Stimulated activated CD4-positive, alpha-beta T cell treated with anti-CD3 and anti-CD28 coated beads, Interleukin-1b, Interleukin-23, amount 100 ng/mL, for 24 hours (primary cell): ENCODE data around the gene TBX20.

Experiments
- DNase-seq, 4 experiments: peaks; one replicate each; pipeline ENCODE4 v3.0.0-alpha.2; 2020; ENCODE audit warnings: low read depth in 4 of 4, low spot score in 1 of 4

TBX20 gene

GRCh38 chr7:35253710-35254495 lies at the start of gene TBX20:
TSS of gene TBX20 (minus strand) at chr7:35254100. CDS start at chr7:35253620, 480 bp downstream.
- peak in 1 of 4 experiments; percentile 30 for DNase-seq

- DNase-seq: no peak
Observed at GRCh38 chr7:35289376-35289775, 35.5 kb upstream of the TBX20 start.

- DNase-seq: no peak
Observed at GRCh38 chr7:35286986-35287385, 33.1 kb upstream of the TBX20 start.

GRCh38 chr7:35286422-35286821 lies 32.5 kb upstream of the TBX20 start:
- no peak for DNase-seq

DNA sequence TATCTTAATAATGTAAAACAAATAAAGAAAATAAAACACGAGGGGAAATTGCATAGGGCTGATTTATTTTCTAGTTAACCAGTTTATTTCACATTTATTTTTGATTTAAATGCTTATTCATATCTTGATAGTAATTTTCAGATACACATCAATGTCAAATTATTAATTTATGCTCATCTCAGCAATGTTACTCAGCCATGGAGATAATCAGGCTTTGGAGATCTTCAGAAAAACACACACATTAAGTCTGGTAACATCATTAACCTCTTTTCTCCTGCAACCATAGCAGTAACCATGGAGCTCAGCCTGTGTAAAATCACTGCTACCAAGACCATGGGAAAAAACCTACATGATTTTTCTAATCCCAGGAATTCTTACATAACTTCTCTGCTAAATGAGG lies 31.9 kb upstream of the TBX20 start:
- no peak for DNase-seq

GRCh38 chr7:35280902-35281301 lies 27.0 kb upstream of the TBX20 start:
- DNase-seq: no peak

DNA sequence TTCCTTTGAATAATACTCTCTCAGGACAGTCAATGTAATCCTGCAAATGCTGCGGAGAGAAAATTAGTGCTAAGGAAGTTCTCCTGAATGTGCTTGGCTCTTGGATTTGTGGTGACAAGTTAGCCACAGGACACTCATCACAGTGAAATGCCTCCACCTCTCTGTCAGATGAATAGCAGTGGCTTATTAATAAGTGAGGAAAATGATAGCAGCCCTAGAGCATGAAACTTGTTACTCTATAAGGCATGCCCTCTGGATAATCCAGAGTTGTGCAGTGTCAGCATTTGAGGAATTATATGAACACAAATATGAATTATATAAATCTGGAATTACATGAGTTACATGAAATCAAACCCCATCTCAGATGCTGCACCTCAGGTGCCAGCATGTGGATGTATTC lies 23.5 kb upstream of the TBX20 start:
- no peak for DNase-seq

GRCh38 chr7:35272246-35272645 lies 18.3 kb upstream of the TBX20 start:
- DNase-seq: no peak

DNA sequence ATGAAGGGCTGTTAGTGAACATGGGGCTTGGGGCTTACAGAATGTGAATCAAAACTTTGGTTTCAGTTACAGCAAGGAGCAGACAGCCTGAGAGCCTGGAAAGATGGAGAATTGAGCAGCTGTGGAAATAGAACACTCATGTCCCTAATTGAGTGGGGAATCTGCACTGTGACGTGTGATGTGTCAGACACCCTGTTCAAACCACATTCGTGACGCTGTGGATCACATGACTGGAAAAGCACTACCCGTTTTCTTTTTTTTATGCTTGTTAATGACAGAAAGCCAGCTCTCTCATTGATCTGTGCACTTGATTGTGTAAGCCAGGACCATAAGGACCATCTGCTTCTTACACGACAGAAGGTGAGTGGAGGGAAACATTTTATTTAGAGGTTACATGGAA lies 15.1 kb upstream of the TBX20 start:
- DNase-seq: no peak

DNA sequence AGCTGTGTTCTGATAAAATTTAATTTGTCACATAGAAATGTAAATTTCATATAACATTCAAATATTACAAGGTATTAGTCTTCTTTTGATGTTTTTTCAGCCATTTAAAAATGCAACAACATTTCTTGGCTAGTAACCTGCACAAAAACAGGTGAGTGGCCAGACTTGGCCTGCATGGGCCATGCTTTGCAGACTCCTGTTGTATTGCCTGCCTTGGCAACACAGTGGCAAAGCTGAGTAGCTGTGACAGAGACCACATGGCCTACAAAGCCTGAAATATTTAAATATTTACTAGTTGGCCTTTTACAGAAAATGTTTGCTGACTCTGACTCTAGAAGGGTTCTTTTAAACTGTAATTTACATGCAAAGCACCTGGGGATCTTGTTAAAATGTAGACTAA lies 13.5 kb upstream of the TBX20 start:
- DNase-seq: no peak

DNA sequence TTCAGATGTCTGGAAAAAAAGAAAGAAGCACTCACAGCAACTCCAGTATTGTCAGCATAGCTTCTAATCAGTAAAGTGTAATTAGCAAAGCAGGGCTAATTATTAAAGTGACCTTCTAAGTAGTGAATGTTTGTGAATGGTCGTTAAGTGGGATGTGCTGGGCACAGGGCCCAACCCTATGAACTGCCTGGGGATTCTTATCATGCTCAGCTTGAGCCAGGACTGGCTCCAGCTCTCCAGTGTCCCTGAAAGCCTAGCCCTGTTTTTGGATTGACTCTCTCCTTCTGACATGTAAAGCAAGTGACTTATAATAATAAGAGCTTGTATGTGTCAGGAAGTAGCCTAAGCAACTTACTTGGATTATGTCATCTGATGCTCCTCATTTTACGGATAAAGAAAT lies 9.5 kb upstream of the TBX20 start:
- no peak for DNase-seq

DNA sequence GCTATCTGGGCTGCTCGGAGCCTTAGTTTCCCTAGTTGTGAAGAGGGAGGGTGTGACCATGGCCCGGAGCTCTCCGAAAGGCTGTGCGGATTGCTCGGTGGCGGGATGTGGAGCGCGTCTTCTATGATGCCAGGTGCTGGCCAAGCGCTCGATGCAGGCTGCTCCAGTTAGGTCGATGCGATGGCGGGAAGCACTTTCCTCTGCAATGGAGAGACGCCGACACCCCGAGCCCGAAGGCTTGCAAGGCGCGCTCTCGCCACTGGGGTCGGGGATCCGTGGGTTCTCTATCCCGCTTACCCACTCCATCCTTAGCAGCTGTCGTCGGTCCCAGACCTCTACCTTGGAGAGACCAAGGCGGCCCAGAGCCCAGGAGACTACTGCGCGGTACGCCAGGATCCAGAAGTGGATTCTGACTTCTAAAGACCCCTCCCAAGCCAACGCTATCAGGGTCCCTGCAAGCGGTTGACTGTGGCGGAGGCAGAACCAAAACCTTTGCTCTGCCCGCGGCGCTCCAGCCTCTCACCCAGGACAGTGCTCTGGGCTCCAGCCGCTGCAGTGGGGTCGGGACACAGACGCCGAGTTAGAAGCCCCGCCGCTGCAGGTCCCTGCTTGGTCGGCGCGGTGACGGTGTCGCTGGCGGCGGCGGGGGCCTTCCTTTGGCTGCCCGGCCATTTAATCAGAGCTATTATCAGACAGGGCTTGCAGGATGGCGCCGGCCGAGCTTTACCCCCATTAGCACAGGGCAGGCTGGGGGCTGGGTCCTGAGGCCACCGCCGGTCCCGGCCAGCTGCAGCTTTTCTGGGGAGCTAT lies 7.8 kb upstream of the TBX20 start:
- DNase-seq: no peak

DNA sequence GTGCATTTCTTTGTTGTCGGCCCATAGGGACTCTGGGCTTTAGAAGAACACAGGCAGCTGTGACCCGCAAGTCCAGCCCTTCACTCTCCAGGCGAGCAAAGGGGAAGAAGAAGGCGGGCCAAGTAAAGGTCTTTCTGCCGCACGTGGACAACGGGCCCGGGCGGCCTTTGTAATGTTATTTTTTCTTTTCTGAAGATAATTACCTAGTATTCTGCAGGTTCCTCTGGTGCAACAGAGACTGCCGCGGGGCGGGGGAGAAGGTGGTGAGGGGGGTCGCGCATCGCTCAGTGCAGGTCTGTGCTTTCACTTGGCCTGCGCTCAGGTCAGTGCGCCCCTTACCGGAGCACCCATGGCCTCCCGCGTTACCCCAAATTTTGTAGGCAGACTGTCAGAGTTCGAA lies 7.1 kb upstream of the TBX20 start:
- DNase-seq: no peak

DNA sequence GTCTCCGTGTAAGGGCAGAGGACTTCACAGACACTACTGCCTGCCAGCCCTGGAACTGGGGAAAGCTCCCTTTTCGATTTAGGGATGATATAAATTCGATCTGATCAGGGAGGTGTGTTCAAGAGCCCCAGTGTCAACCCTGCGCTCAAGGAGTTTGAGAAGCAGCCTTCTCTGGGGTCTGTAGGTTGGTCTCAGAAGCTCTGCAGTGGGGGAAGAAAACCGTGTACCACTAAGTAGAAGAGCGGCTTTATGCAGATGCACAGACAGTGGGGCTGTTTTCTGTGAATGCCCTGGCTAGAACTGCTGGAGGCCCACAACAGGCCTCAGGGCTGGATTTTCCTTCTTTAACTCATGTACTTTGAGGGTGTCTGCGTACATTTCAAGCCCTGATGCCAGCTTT lies 6.3 kb upstream of the TBX20 start:
- no peak for DNase-seq

DNA sequence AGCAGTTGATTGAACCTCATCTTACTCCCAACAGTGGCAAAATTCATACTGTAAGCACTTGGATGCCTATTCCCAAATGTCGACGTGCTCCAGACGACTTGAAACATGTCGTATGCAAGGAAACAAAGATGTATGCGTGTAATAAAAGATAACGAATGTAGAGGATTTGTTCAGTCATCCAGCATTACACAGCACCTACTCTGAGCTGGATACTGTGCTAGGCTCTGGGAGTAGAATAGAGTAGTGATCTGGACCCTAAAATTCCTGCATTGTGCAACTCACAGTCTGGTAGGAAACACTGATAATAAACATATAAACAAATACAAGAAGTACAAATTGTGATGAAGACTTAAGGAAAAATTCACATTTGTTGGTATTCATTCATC lies 5.6 kb upstream of the TBX20 start:
- no peak for DNase-seq

GRCh38 chr7:35258868-35259522 lies 5.1 kb upstream of the TBX20 start:
- no peak for DNase-seq

DNA sequence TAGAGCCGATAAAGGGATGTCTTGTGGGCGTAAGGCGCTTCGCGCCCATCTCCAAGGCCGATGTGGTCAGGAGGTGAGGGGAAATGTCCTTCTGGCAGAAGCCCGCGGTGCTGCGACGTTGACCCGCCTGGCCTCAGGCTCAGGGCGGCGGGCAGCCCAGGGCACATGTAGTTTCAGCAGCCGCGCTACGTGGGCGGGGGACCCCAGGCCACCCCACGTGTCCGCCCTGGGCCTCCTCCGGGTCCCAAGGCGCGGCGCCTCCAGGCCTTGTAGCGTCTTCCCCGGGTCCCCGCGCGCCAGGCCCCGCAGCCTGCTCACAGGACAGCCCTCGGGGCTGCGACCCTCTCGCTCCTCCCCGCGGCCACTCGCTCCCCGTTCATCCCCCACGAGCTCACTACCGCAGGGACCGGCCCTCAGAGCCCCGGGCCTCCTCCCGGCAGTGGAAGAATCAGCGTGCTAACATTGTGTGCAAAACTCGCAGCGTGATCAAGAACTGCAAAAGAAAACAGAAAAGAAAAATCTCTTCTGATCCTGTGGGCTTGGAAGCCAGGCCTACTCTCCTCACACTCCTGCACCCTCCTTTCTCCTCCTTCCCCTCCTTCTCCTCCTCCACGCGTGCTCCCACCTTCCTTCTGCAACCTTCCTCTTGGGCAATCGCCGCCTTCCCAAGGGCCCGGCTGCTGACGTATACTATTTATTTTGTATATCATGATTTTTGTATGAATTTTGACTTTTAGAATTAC lies 4.4 kb upstream of the TBX20 start:
- no peak for DNase-seq

- no peak for DNase-seq
Observed at GRCh38 chr7:35257251-35258124, 3.6 kb upstream of the TBX20 start.

DNA sequence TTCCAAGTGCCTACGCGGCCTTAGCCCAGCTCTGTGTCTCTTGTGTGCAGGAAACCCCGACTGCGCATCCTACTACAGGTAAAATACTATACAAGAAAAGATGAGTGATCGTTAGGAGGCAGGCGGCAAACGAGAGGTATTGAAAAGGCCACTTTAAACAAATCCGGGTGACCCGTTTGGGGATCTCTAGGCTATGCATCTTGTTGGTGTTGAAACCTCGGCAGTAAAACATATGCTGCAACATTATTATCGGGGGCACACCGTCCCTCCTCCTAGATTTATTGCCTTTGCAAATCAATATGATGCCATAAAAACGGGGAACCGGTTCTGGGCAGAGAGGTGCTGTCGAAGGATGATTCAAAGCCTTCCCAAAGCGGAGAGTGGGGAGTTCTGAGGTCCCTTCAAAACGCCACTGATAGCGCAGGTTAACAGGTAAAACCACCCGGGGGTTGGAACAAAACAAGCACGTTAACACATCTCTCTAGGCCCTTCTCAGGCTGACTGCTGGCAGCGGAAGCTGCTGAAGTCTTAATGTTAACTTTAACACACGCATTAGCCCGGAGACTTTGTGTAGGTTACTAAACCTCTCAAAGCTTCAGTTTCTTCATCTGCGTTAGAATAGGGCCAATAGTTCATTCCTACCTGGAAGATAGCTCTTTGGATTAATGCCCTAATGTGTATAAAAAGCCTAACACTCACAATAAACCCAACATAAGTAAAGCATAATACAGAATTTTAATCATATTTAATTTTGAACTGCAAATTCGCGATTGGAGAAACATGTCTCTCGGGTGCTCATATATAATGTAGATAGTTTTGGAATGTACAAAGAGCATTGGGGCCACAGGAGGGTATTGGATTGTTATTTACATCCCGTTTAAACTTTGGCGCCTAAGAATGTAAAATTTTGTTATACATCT lies 2.6 kb upstream of the TBX20 start:
- DNase-seq: no peak
